Measurements from ENCODE around the gene SEMA3C.

SEMA3C gene

DNA sequence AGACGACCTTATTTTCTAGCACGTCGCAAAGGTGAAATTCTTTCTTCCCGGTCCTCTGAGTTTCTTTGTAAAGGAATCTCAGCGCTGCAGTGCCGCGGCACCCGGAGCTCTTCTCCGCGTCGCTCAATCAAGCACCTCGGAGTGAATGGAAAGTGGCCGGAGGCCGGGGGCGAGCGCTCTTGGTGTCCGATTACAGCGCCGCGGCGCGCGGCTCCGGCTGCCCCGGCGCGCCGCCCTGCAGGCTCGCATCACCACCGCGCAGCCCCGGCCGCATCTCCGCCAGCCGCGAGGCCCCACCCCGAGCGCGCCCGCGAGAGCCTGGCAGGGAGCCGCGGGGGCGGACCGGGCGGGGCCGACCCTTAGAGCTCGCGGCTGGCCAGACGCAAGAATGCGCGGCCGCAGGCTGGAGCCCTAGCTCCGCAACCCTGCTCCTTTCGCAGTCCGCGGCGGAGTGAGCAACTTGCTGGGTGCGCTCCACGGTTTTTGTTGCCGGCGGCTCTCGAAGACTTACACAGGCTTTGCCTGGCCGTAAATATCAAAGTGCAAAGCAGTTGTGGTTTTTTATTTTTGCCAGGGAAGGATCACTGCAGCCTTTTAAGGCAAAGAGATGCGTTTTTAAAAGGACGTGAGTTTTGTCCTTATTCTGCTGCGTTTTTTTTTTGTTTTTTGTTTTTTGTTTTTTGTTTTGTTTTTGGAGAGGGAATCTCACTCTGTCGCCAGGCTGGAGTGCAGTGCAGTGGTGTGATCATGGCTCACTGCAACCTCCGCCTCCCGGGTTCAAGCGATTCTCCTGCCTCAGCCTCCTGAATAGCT is at the start of gene SEMA3C:
SEMA3C (minus strand) TSS at position 143 of the 813 bp plus-strand sequence. CDS start 2,270 bp downstream, outside the sequence.
- peak; percentile 95 to 97 for DNase-seq (ENCODE audit: low read depth in 2 of 2)
- TF ChIP-seq, protein P1, sequence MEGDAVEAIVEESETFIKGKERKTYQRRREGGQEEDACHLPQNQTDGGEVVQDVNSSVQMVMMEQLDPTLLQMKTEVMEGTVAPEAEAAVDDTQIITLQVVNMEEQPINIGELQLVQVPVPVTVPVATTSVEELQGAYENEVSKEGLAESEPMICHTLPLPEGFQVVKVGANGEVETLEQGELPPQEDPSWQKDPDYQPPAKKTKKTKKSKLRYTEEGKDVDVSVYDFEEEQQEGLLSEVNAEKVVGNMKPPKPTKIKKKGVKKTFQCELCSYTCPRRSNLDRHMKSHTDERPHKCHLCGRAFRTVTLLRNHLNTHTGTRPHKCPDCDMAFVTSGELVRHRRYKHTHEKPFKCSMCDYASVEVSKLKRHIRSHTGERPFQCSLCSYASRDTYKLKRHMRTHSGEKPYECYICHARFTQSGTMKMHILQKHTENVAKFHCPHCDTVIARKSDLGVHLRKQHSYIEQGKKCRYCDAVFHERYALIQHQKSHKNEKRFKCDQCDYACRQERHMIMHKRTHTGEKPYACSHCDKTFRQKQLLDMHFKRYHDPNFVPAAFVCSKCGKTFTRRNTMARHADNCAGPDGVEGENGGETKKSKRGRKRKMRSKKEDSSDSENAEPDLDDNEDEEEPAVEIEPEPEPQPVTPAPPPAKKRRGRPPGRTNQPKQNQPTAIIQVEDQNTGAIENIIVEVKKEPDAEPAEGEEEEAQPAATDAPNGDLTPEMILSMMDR (IDR thresholded peaks at IDR 0.05; ENCODE audit: low read depth, low read length), result no peak
- peak within 1 kb of the TSS; percentile 64 for H3K4me3 ChIP-seq (replicated peaks in 1 of 2; ENCODE audit: low read depth in 2 of 2, low read length in 2 of 2)

DNA sequence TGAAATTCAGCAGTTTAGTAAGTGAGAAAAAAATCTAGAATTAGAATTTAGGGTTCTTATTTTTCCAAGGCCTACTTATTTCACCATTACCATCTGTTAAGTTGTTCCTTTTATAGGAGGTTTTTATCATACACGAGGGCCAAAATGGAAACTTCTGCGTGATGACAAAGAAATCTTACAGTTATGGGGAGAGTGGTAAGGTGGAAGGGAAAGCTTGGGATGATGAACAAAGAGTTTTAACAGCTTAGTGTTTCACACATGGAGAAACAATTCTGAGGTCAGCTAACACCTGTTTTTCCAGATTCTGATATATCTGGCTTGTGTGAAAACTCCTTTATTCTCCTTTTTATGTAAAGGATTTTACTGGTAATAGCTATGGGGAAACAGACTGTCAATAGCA is 49.8 kb upstream of the SEMA3C start:
- no peak for DNase-seq (ENCODE audit: low read depth in 2 of 2)
- TF ChIP-seq, protein P1 (IDR thresholded peaks at IDR 0.05; ENCODE audit: low read depth, low read length), result no peak

DNA sequence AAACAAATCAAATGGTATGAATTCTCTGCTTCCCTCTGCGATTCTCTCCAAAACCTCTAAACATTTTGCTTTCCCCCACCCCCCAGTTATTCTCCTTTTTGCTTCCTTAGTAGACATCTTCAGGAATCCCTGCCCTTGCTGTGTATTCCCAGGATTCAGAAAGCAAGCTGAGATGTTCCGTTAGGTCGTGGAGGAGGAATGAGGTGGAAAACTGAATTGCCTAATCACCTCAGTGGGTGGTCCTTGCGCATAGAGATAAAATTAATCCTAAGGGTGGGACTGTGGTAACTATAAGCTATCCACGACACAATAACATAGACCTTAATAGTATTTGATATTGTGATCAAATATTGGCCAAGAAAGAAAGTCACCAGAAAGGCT is 49.1 kb upstream of the SEMA3C start:
- H3K4me3 ChIP-seq (replicated peaks in 1 of 2; ENCODE audit: low read depth in 2 of 2, low read length in 2 of 2), result no peak overlapping the region
- no peak for DNase-seq (ENCODE audit: low read depth in 2 of 2)
- TF ChIP-seq, protein P1 (IDR thresholded peaks at IDR 0.05; ENCODE audit: low read depth, low read length), result no peak

More for the DNA sequence above, 49.8 kb upstream of the SEMA3C start:
- no peak overlapping the region for H3K4me3 ChIP-seq (replicated peaks in 1 of 2; ENCODE audit: low read depth in 2 of 2, low read length in 2 of 2)

DNA sequence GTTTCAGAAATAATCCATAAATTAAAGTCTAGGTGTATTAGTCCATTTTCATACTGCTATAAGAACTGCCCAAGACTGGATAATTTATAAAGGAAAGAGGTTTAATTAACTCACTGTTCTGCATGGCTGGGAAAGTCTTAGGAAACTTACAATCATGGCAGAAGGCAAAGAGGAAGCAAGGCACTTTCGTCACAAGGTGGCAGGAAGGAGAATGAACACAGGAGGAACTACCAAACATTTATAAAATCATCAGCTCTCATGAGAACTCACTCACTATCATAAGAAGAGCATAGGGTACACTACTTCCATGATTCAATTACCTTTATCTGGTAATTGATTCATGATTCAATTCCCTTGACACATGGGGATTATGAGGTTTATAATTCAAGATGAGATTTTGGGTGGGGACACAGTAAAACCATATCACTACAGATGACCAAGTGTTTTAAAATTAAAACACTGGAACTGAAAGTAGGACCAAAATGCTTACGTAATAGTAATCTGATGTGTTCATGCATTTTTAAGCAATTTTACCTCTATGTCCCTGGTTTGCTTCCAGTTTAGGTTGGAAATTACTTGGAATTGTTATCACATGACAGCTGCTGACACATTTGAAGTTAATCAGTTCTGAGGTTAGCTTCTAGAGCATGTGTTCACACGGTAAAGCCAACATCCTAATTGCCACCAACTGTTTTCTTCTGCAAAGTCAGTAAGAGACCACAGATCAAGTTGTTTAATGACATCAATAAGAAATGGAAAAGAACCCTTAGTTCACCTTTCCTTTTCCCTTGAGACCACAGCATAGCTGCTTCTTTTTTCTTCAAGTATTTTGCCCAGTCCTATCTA is 48.4 kb upstream of the SEMA3C start:
- TF ChIP-seq, protein P1 (IDR thresholded peaks at IDR 0.05; ENCODE audit: low read depth, low read length), result no peak
- no peak overlapping the region for H3K4me3 ChIP-seq (replicated peaks in 1 of 2; ENCODE audit: low read depth in 2 of 2, low read length in 2 of 2)
- DNase-seq (ENCODE audit: low read depth in 2 of 2), result no peak

DNA sequence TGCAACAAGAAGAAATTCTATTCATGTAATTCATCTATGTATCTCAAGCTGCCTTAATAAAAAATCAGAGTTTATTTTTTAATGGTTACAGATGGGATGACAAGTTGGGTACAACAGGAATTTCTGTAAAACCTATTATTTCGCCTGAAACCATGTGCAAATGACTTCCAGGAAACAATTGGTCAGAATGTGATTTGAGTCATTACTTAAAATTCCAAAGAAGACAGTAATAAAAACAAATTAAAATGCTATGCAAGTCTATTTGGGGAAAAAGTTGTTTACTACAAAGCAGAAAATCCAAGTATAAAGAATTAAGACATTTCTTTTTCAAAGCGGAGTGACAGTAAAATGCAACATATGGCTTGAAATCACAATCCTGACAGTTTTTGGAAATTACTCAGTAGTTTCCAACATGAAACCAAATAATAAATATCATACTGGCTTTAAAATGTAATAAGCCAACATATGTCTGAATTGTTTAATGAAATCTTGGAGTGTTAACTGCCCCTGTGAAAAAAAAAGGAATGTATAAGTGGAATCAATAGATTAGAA is 41.5 kb upstream of the SEMA3C start:
- TF ChIP-seq, protein P1 (IDR thresholded peaks at IDR 0.05; ENCODE audit: low read depth, low read length), result no peak
- H3K4me3 ChIP-seq (replicated peaks in 1 of 2; ENCODE audit: low read depth in 2 of 2, low read length in 2 of 2), result no peak overlapping the region
- DNase-seq (ENCODE audit: low read depth in 2 of 2), result peak in 1 of 2 donors; percentile 39

DNA sequence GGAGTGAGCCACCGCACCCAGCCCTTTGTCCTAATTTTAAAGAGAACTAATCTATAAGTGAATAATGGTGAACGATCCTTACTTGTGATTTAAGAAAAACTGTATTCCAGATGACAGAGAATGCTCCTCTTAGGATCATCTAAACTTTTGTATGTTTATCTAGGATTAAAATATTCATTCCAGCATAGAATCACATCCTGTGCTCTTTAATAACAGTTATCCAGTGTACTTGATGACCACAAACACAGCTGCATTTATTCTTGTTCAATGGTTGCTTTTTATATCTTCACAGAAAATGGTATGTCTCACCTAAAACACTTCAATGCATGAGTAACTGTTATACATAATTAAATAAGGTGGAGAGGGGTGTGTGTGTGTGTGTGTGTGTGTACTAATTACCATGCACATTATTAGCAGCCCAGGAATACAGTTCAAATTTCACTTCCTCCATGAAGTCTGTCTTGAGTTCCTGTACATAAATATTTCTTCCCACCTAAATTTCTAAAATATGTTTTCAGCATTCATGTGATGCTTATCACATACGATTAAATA is 38.5 kb upstream of the SEMA3C start:
- no peak for DNase-seq (ENCODE audit: low read depth in 2 of 2)
- TF ChIP-seq, protein P1 (IDR thresholded peaks at IDR 0.05; ENCODE audit: low read depth, low read length), result no peak
- H3K4me3 ChIP-seq (replicated peaks in 1 of 2; ENCODE audit: low read depth in 2 of 2, low read length in 2 of 2), result no peak overlapping the region
